Measurements from ENCODE around the gene FCHO2.

Gene FCHO2

GRCh38 chr5:72996632-72997031, 40.8 kb downstream of the FCHO2 start:
- Histone ChIP-seq H3K27ac (ENCODE audit: low read length) (no peak overlapping the region), H3K27me3 (ENCODE audit: low read depth, low read length) (no peaks in the 10 kb centered on the region), H3K4me3 (ENCODE audit: low read length) (no peak overlapping the region), H2AFZ (ENCODE audit: low read depth, low read length) (no peak overlapping the region), H3K9ac (ENCODE audit: low read length) (no peak overlapping the region), H3K4me1 (ENCODE audit: low read length) (no peaks in the 10 kb centered on the region), H3K4me2 (ENCODE audit: low read length) (no peak overlapping the region), H3K36me3 (replicated peaks; ENCODE audit: low read depth, low read length) (no peaks in the 10 kb centered on the region), H3K9me3 (ENCODE audit: insufficient read depth, low read length) (no peaks in the 10 kb centered on the region), H3K79me2 (ENCODE audit: low read length) (no peaks in the 10 kb centered on the region), H4K20me1 (ENCODE audit: insufficient read depth, low read length) (no peaks in the 10 kb centered on the region)
- TF ChIP-seq EZH2phosphoT487 (IDR thresholded peaks at IDR 0.05; ENCODE audit: low read depth) (no peak), CTCF (IDR thresholded peaks at IDR 0.05; ENCODE audit: low read depth, low read length) (no peak)

- Histone ChIP-seq H3K9ac (ENCODE audit: low read length) (no peak overlapping the region), H3K79me2 (ENCODE audit: low read length) (no peaks in the 10 kb centered on the region), H3K4me1 (ENCODE audit: low read length) (no peaks in the 10 kb centered on the region), H2AFZ (ENCODE audit: low read depth, low read length) (no peak overlapping the region), H3K36me3 (replicated peaks; ENCODE audit: low read depth, low read length) (no peaks in the 10 kb centered on the region), H4K20me1 (ENCODE audit: insufficient read depth, low read length) (no peaks in the 10 kb centered on the region), H3K9me3 (ENCODE audit: insufficient read depth, low read length) (no peaks in the 10 kb centered on the region), H3K4me3 (ENCODE audit: low read length) (no peak overlapping the region), H3K4me2 (ENCODE audit: low read length) (no peak overlapping the region), H3K27me3 (ENCODE audit: low read depth, low read length) (no peaks in the 10 kb centered on the region), H3K27ac (ENCODE audit: low read length) (no peak overlapping the region)
- TF ChIP-seq EZH2phosphoT487 (IDR thresholded peaks at IDR 0.05; ENCODE audit: low read depth) = no peak
- no peak for TF ChIP-seq CTCF (IDR thresholded peaks at IDR 0.05; ENCODE audit: low read depth, low read length)
These were observed 44.1 kb downstream of the FCHO2 start for GRCh38 chr5:72999916-73000315.

- Histone ChIP-seq H2AFZ (ENCODE audit: low read depth, low read length) (no peak overlapping the region), H3K27me3 (ENCODE audit: low read depth, low read length) (no peaks in the 10 kb centered on the region), H3K4me3 (ENCODE audit: low read length) (no peak overlapping the region), H4K20me1 (ENCODE audit: insufficient read depth, low read length) (no peaks in the 10 kb centered on the region), H3K9me3 (ENCODE audit: insufficient read depth, low read length) (no peaks in the 10 kb centered on the region), H3K79me2 (ENCODE audit: low read length) (no peaks in the 10 kb centered on the region), H3K36me3 (replicated peaks; ENCODE audit: low read depth, low read length) (no peaks in the 10 kb centered on the region), H3K9ac (ENCODE audit: low read length) (no peak overlapping the region), H3K4me2 (ENCODE audit: low read length) (no peak overlapping the region), H3K4me1 (ENCODE audit: low read length) (0 out of 2 replicates have a peak, but pooled peaks cover 3% of the 10 kb centered on the region), H3K27ac (ENCODE audit: low read length) (no peak overlapping the region)
- TF ChIP-seq CTCF (IDR thresholded peaks at IDR 0.05; ENCODE audit: low read depth, low read length) (no peak), EZH2phosphoT487 (IDR thresholded peaks at IDR 0.05; ENCODE audit: low read depth) (no peak)
These were observed 50.0 kb downstream of the FCHO2 start for GRCh38 chr5:73005886-73006285.

- Histone ChIP-seq H3K9ac (ENCODE audit: low read length) (no peak overlapping the region), H2AFZ (ENCODE audit: low read depth, low read length) (no peak overlapping the region), H3K27me3 (ENCODE audit: low read depth, low read length) (no peaks in the 10 kb centered on the region), H3K4me1 (ENCODE audit: low read length) (0 out of 2 replicates have a peak, but pooled peaks cover 3% of the 10 kb centered on the region), H3K4me3 (ENCODE audit: low read length) (no peak overlapping the region), H3K36me3 (replicated peaks; ENCODE audit: low read depth, low read length) (no peaks in the 10 kb centered on the region), H3K9me3 (ENCODE audit: insufficient read depth, low read length) (no peaks in the 10 kb centered on the region), H4K20me1 (ENCODE audit: insufficient read depth, low read length) (no peaks in the 10 kb centered on the region), H3K79me2 (ENCODE audit: low read length) (no peaks in the 10 kb centered on the region), H3K27ac (ENCODE audit: low read length) (no peak overlapping the region), H3K4me2 (ENCODE audit: low read length) (no peak overlapping the region)
- TF ChIP-seq CTCF (IDR thresholded peaks at IDR 0.05; ENCODE audit: low read depth, low read length) (no peak), EZH2phosphoT487 (IDR thresholded peaks at IDR 0.05; ENCODE audit: low read depth) (no peak)
These were observed 51.2 kb downstream of the FCHO2 start for GRCh38 chr5:73007051-73007450.
